Neural progenitor cell (in vitro differentiated cells): ENCODE measurements around the gene EFS. TPM values are rescaled to one million over a fixed set of nuclear protein-coding genes. Genes with fewer than 3 reads are reported as not detected.

Experiments
- DNase-seq: peaks from one replicate; pipeline ENCODE4 v3.0.0-alpha.2; 2016; ENCODE audit warnings: low spot score
- H2AFZ ChIP-seq: fragments of 200-600 bp; sonication (generic); replicated peaks from 2 replicates; pipeline ENCODE4 v1.6.1; 2016; ENCODE audit warnings: antibody characterized with exemption
- H3F3A ChIP-seq: fragments of 200-600 bp; sonication (generic); 2 replicates; pipeline ENCODE4 v1.6.1; 2016; ENCODE audit warnings: antibody characterized with exemption, low read depth
- H3K27ac ChIP-seq: fragments of 200-600 bp; sonication (generic); 2 replicates; pipeline ENCODE4 v1.5.1; 2016; ENCODE audit warnings: mild to moderate bottlenecking
- H3K27me3 ChIP-seq: fragments of 200-600 bp; sonication (generic); 2 replicates; pipeline ENCODE4 v1.6.1; 2016; ENCODE audit warnings: mild to moderate bottlenecking, moderate library complexity
- H3K36me3 ChIP-seq: fragments of 200-600 bp; sonication (generic); 2 replicates; pipeline ENCODE4 v1.5.1; 2016
- H3K4me1 ChIP-seq: fragments of 200-600 bp; sonication (generic); 2 replicates; pipeline ENCODE4 v1.6.1; 2016; ENCODE audit warnings: mixed run types
- H3K4me2 ChIP-seq: fragments of 200-600 bp; sonication (generic); 2 replicates; pipeline ENCODE4 v1.6.1; 2016
- H3K4me3 ChIP-seq: fragments of 200-600 bp; sonication (generic); 2 replicates; pipeline ENCODE4 v1.5.1; 2016
- H3K79me2 ChIP-seq: fragments of 200-600 bp; sonication (generic); 2 replicates; pipeline ENCODE4 v1.6.1; 2016; ENCODE audit warnings: low read depth
- H3K9ac ChIP-seq: fragments of 200-600 bp; sonication (generic); 2 replicates; pipeline ENCODE4 v1.6.1; 2016
- H3K9me3 ChIP-seq: fragments of 200-600 bp; sonication (generic); 2 replicates; pipeline ENCODE4 v1.5.1; 2016; ENCODE audit warnings: low read depth
- H4K20me1 ChIP-seq: fragments of 200-600 bp; sonication (generic); 2 replicates; pipeline ENCODE4 v1.6.1; 2016; ENCODE audit warnings: low read depth
- H3K27ac Mint-ChIP-seq: 3 replicates; pipeline ENCODE4 v1.8.0; 2021; ENCODE audit warnings: mixed read lengths
- H3K27me3 Mint-ChIP-seq: 2 replicates; pipeline ENCODE4 v1.8.0; 2022; ENCODE audit warnings: low read depth, mild to moderate bottlenecking, inconsistent platforms, moderate library complexity, mixed read lengths; ENCODE audit not compliant: insufficient read depth
- H3K36me3 Mint-ChIP-seq: 3 replicates; pipeline ENCODE4 v1.8.0; 2021; ENCODE audit warnings: mixed read lengths
- H3K4me1 Mint-ChIP-seq: 3 replicates; pipeline ENCODE4 v1.8.0; 2021; ENCODE audit warnings: mixed read lengths
- H3K4me3 Mint-ChIP-seq: 3 replicates; pipeline ENCODE4 v1.8.0; 2021; ENCODE audit warnings: mild to moderate bottlenecking, moderate library complexity, mixed read lengths
- H3K9me3 Mint-ChIP-seq: 3 replicates; pipeline ENCODE4 v1.8.0; 2020; ENCODE audit warnings: mixed read lengths
- EZH2 ChIP-seq: fragments of 200-600 bp; sonication (generic); IDR thresholded peaks from 2 replicates; pipeline ENCODE4 v1.6.1; 2017; ENCODE audit warnings: antibody characterized with exemption, mild to moderate bottlenecking, moderate library complexity
- EZH2phosphoT487 ChIP-seq: fragments of 200-600 bp; sonication (generic); IDR thresholded peaks from 2 replicates; pipeline ENCODE4 v1.6.1; 2017; ENCODE audit warnings: antibody characterized with exemption
- total RNA-seq: library from RNA; depleted of rRNA; stranded (reverse); fragments of >200 nt; gene quantifications from 2 replicates; pipeline ENCODE4 v1.2.3, GENCODE V29; 2015; ENCODE audit warnings: low replicate concordance
- TF ChIP-seq, protein P1 (sequence below): fragments of 200-600 bp; sonication (generic); IDR thresholded peaks from 2 replicates; pipeline ENCODE4 v1.5.1; 2017; ENCODE audit warnings: antibody characterized with exemption, mild to moderate bottlenecking

The EFS gene
- total RNA-seq, 1 donor from 2014 or later, result 21.7 TPM

DNA sequence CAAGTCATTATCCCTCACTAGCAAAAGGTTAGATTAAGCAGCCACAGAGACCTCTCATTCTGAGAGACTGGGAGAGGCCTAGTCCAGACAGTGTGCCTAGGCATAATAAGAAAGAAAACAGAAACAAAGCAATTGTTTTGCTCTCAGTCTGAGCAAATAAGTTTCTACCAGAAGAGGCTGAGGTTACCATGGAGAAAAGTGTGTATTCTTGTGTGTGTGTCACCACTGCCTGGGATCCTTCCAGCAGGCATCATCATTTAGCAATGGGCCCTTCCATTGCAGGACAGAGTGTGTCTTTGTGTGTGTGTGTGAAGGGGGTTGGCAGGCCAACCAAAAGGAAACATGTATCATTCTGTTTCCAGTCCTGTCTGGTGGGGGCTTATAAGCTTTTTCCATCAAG lies 3.7 kb downstream of the EFS start:
- H3K9ac ChIP-seq, result no peak overlapping the region
- H3K27me3 ChIP-seq, result no peaks in the 10 kb centered on the region
- Mint-ChIP-seq H3K9me3 (no peaks in the 10 kb centered on the region), H3K36me3 (peaks cover 23% of the 10 kb centered on the region), H3K4me1 (peaks cover 36% of the 10 kb centered on the region), H3K27ac (no peak overlapping the region), H3K4me3 (no peak overlapping the region), H3K27me3 (peaks cover 9% of the 10 kb centered on the region)
- H2AFZ ChIP-seq, result no peak overlapping the region
- H3K27ac ChIP-seq, result peak overlapping the region; percentile 7
- H3K4me3 ChIP-seq, result no peak overlapping the region
- TF ChIP-seq, protein P1, sequence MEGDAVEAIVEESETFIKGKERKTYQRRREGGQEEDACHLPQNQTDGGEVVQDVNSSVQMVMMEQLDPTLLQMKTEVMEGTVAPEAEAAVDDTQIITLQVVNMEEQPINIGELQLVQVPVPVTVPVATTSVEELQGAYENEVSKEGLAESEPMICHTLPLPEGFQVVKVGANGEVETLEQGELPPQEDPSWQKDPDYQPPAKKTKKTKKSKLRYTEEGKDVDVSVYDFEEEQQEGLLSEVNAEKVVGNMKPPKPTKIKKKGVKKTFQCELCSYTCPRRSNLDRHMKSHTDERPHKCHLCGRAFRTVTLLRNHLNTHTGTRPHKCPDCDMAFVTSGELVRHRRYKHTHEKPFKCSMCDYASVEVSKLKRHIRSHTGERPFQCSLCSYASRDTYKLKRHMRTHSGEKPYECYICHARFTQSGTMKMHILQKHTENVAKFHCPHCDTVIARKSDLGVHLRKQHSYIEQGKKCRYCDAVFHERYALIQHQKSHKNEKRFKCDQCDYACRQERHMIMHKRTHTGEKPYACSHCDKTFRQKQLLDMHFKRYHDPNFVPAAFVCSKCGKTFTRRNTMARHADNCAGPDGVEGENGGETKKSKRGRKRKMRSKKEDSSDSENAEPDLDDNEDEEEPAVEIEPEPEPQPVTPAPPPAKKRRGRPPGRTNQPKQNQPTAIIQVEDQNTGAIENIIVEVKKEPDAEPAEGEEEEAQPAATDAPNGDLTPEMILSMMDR, result no peak
- TF ChIP-seq EZH2phosphoT487 (no peak), EZH2 (no peak)
- H3F3A ChIP-seq, result peaks cover 60% of the 10 kb centered on the region
- no peaks in the 10 kb centered on the region for H3K9me3 ChIP-seq
- peaks cover 52% of the 10 kb centered on the region for H3K79me2 ChIP-seq
- peaks cover 3% of the 10 kb centered on the region for H3K36me3 ChIP-seq
- no peak for DNase-seq
- H3K4me1 ChIP-seq, result peaks cover 19% of the 10 kb centered on the region
- peaks cover 68% of the 10 kb centered on the region for H4K20me1 ChIP-seq
- H3K4me2 ChIP-seq, result peak overlapping the region; percentile 10

DNA sequence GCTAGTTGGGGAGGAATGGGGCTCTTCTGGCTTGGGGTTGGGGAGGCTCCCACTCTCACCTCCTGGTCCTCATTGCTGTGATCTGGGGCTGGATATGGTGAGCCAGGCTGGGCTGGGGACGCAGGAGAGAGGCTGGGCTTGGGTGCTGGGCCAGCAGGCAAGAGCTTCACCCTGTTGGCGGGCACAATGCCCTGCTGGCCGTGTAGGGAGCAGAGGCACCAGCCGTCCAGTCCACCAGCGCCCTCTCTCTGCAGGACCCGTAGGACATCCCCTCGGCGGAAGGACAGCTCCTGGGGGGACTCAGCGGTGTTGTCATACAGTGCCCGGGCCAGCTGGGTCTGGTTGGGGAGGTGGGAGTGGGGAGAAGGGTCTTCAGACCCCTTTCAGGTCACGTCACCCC lies 4.5 kb downstream of the EFS start:
- no peak overlapping the region for H2AFZ ChIP-seq
- Mint-ChIP-seq H3K36me3 (peaks cover 25% of the 10 kb centered on the region), H3K27ac (no peak overlapping the region), H3K27me3 (peaks cover 9% of the 10 kb centered on the region), H3K9me3 (no peaks in the 10 kb centered on the region), H3K4me1 (peaks cover 36% of the 10 kb centered on the region), H3K4me3 (peak overlapping the region; percentile 18)
- no peak overlapping the region for H3K27ac ChIP-seq
- no peak overlapping the region for H3K9ac ChIP-seq
- H3K36me3 ChIP-seq, result peaks cover 3% of the 10 kb centered on the region
- H3K4me2 ChIP-seq, result no peak overlapping the region
- H3K9me3 ChIP-seq, result no peaks in the 10 kb centered on the region
- H3K4me3 ChIP-seq, result no peak overlapping the region
- TF ChIP-seq, protein P1, result peak; percentile 28
- no peak for TF ChIP-seq EZH2
- H3K27me3 ChIP-seq, result no peaks in the 10 kb centered on the region
- H3F3A ChIP-seq, result peaks cover 69% of the 10 kb centered on the region
- H3K79me2 ChIP-seq, result peaks cover 47% of the 10 kb centered on the region
- H3K4me1 ChIP-seq, result peaks cover 19% of the 10 kb centered on the region
- peaks cover 75% of the 10 kb centered on the region for H4K20me1 ChIP-seq
- DNase-seq, result peak; percentile 43

DNA sequence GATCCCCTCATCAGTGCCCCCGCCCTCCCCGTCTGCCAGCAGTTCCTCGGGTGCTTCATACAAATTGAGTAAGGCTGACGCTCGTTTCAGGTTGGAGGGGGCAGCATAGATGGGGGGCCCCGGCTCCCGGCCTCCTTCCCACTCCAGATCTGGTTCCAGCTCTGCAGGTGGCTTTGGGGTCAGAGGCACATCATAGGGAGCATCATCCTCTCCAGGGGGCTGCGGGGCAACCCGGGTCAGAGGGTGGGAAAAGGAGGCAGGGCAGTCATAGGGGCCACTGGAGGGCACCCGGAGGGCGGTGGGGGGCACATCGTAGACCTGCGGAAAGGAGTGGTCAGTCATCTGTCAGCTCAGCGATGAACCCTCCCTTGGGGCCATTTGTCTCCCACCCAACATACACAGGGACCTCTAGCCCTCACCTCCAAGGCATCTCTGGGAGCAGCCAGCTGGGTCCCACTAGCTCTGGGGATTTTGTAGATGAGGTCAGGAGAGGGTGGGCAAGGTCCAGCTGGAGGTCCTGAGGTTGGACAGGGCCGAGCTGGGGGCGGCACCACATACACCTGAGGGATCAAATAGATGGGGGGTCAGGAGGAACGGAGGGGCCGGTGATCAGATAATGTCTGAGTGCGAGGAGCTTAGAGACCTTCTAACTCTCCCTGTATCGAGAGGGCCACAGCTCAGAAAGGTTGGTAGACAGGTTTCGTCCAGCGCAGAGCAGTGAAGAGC lies 5.1 kb downstream of the EFS start:
- H3K27ac Mint-ChIP-seq, result peak overlapping the region; percentile 53
- Histone ChIP-seq H3K9me3 (no peaks in the 10 kb centered on the region), H3K4me2 (no peak overlapping the region), H2AFZ (no peak overlapping the region), H3F3A (peaks cover 73% of the 10 kb centered on the region), H4K20me1 (peaks cover 75% of the 10 kb centered on the region), H3K27ac (no peak overlapping the region), H3K79me2 (peaks cover 41% of the 10 kb centered on the region), H3K27me3 (no peaks in the 10 kb centered on the region), H3K4me1 (peaks cover 19% of the 10 kb centered on the region), H3K36me3 (peaks cover 3% of the 10 kb centered on the region), H3K9ac (no peak overlapping the region), H3K4me3 (no peak overlapping the region)
- no peak for DNase-seq
- TF ChIP-seq EZH2, result no peak
- no peak for TF ChIP-seq EZH2phosphoT487
- TF ChIP-seq, protein P1, result no peak
- H3K4me1 Mint-ChIP-seq, result peaks cover 36% of the 10 kb centered on the region
- H3K4me3 Mint-ChIP-seq, result peak overlapping the region; percentile 18
- no peaks in the 10 kb centered on the region for H3K9me3 Mint-ChIP-seq
- peaks cover 8% of the 10 kb centered on the region for H3K27me3 Mint-ChIP-seq
- peaks cover 29% of the 10 kb centered on the region for H3K36me3 Mint-ChIP-seq
